ENCODE data around the gene AP2A1. TPM values are rescaled to one million over a fixed set of nuclear protein-coding genes. Genes with fewer than 3 reads are reported as not detected.

Gene AP2A1
- total RNA-seq, 1 experiment from 2014 or later = 107 TPM

- CTCF ChIA-PET = no interaction called here
- peaks cover 10% of the 10 kb centered on the region for H3K36me3 ChIP-seq (ENCODE audit: control insufficient read depth, insufficient read depth, low read length)
- POLR2A ChIA-PET = no interaction called here
- no peaks in the 10 kb centered on the region for H3K9me3 ChIP-seq
- Mint-ChIP-seq H3K27ac (ENCODE audit: unreplicated experiment) (peak overlapping the region; percentile 97), H3K36me3 (ENCODE audit: insufficient read depth, unreplicated experiment) (peaks cover 71% of the 10 kb centered on the region), H3K4me1 (ENCODE audit: low read depth, unreplicated experiment) (peaks cover 17% of the 10 kb centered on the region), H3K4me3 (ENCODE audit: unreplicated experiment) (peak overlapping the region; percentile 82), H3K9me3 (ENCODE audit: unreplicated experiment) (peaks cover 16% of the 10 kb centered on the region), H3K27me3 (ENCODE audit: insufficient read depth, unreplicated experiment) (no peaks in the 10 kb centered on the region)
- peak overlapping the region; percentile 73; the same call in 1 of the 2 replicates for H3K4me3 ChIP-seq (ENCODE audit: low read depth, low read length)
- BruUV-seq (replicated peaks) = TSS peak; percentile 63
- peaks cover 14% of the 10 kb centered on the region for H3K4me1 ChIP-seq
- intact Hi-C loops (cut with micrococcal nuclease; ENCODE audit: unreplicated experiment) = loop anchor here (5.0 kb wide), 2 partner anchors 35 to 85 kb away; partner anchors contain the start of genes AP2A1 and MED25
- TF ChIP-seq, protein P1, sequence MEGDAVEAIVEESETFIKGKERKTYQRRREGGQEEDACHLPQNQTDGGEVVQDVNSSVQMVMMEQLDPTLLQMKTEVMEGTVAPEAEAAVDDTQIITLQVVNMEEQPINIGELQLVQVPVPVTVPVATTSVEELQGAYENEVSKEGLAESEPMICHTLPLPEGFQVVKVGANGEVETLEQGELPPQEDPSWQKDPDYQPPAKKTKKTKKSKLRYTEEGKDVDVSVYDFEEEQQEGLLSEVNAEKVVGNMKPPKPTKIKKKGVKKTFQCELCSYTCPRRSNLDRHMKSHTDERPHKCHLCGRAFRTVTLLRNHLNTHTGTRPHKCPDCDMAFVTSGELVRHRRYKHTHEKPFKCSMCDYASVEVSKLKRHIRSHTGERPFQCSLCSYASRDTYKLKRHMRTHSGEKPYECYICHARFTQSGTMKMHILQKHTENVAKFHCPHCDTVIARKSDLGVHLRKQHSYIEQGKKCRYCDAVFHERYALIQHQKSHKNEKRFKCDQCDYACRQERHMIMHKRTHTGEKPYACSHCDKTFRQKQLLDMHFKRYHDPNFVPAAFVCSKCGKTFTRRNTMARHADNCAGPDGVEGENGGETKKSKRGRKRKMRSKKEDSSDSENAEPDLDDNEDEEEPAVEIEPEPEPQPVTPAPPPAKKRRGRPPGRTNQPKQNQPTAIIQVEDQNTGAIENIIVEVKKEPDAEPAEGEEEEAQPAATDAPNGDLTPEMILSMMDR (IDR thresholded peaks at IDR 0.05; ENCODE audit: insufficient read depth in 1 of 2, low read depth in 1 of 2, low read length in 1 of 2, severe bottlenecking in 1 of 2, unreplicated experiment in 1 of 2) = no peak
- no peaks in the 10 kb centered on the region for H3K27me3 ChIP-seq (replicated peaks; ENCODE audit: control insufficient read depth, insufficient read depth, low read length)
- DNase-seq = no peak
These were observed 85.9 kb downstream of the AP2A1 start for GRCh38 chr19:49852631-49853126.

GRCh38 chr19:49853852-49854377 is 87.1 kb downstream of the AP2A1 start:
- no peak overlapping the region for H3K4me3 ChIP-seq (ENCODE audit: low read depth, low read length)
- Mint-ChIP-seq H3K4me1 (ENCODE audit: low read depth, unreplicated experiment) (peaks cover 17% of the 10 kb centered on the region), H3K27me3 (ENCODE audit: insufficient read depth, unreplicated experiment) (no peaks in the 10 kb centered on the region), H3K9me3 (ENCODE audit: unreplicated experiment) (peaks cover 13% of the 10 kb centered on the region), H3K27ac (ENCODE audit: unreplicated experiment) (no peak overlapping the region), H3K36me3 (ENCODE audit: insufficient read depth, unreplicated experiment) (peaks cover 80% of the 10 kb centered on the region), H3K4me3 (ENCODE audit: unreplicated experiment) (peak overlapping the region; percentile 82)
- intact Hi-C loops (cut with micrococcal nuclease; ENCODE audit: unreplicated experiment) = loop anchor here (5.0 kb wide), 2 partner anchors 37 to 87 kb away; partner anchors contain the start of genes AP2A1 and MED25
- H3K4me1 ChIP-seq = peaks cover 14% of the 10 kb centered on the region
- DNase-seq = no peak
- CTCF ChIA-PET = no interaction called here
- peaks cover 10% of the 10 kb centered on the region for H3K36me3 ChIP-seq (ENCODE audit: control insufficient read depth, insufficient read depth, low read length)
- no peaks in the 10 kb centered on the region for H3K27me3 ChIP-seq (replicated peaks; ENCODE audit: control insufficient read depth, insufficient read depth, low read length)
- POLR2A ChIA-PET = interaction anchor here (1.1 kb wide), 1 partner anchor 23 kb away, joined by 3 read pairs; the partner anchor contains the start of genes AKT1S1 and TBC1D17
- TF ChIP-seq, protein P1 (IDR thresholded peaks at IDR 0.05; ENCODE audit: insufficient read depth in 1 of 2, low read depth in 1 of 2, low read length in 1 of 2, severe bottlenecking in 1 of 2, unreplicated experiment in 1 of 2) = no peak
- no peaks in the 10 kb centered on the region for H3K9me3 ChIP-seq
- BruUV-seq (replicated peaks) = no TSS peak

- POLR2A ChIA-PET = interaction anchor here (1.1 kb wide), 1 partner anchor 22 kb away, joined by 3 read pairs; the partner anchor contains the start of genes AKT1S1 and TBC1D17
- DNase-seq = no peak
- Histone ChIP-seq H3K27me3 (replicated peaks; ENCODE audit: control insufficient read depth, insufficient read depth, low read length) (no peaks in the 10 kb centered on the region), H3K36me3 (ENCODE audit: control insufficient read depth, insufficient read depth, low read length) (peaks cover 10% of the 10 kb centered on the region), H3K9me3 (no peaks in the 10 kb centered on the region), H3K4me1 (peaks cover 14% of the 10 kb centered on the region), H3K4me3 (ENCODE audit: low read depth, low read length) (no peak overlapping the region)
- Mint-ChIP-seq H3K27ac (ENCODE audit: unreplicated experiment) (peak overlapping the region; percentile 37), H3K36me3 (ENCODE audit: insufficient read depth, unreplicated experiment) (peaks cover 80% of the 10 kb centered on the region), H3K4me1 (ENCODE audit: low read depth, unreplicated experiment) (peaks cover 17% of the 10 kb centered on the region), H3K27me3 (ENCODE audit: insufficient read depth, unreplicated experiment) (no peaks in the 10 kb centered on the region), H3K4me3 (ENCODE audit: unreplicated experiment) (no peak overlapping the region), H3K9me3 (ENCODE audit: unreplicated experiment) (peaks cover 6% of the 10 kb centered on the region)
- no TSS peak for BruUV-seq (replicated peaks)
- CTCF ChIA-PET = no interaction called here
- TF ChIP-seq, protein P1 (IDR thresholded peaks at IDR 0.05; ENCODE audit: insufficient read depth in 1 of 2, low read depth in 1 of 2, low read length in 1 of 2, severe bottlenecking in 1 of 2, unreplicated experiment in 1 of 2) = no peak
- intact Hi-C loops (cut with micrococcal nuclease; ENCODE audit: unreplicated experiment) = loop anchor here (5.0 kb wide), 2 partner anchors 37 to 87 kb away; partner anchors contain the start of genes AP2A1 and MED25
These were observed 87.8 kb downstream of the AP2A1 start for GRCh38 chr19:49854378-49855263.
